Non-pigmented ciliary epithelial cell (primary cell): ENCODE measurements around the gene TRAK2.

Source experiments
- DNase-seq: peaks from one replicate; pipeline ENCODE4 v3.0.0-alpha.2; 2010; ENCODE audit warnings: low read depth

The TRAK2 gene

DNA sequence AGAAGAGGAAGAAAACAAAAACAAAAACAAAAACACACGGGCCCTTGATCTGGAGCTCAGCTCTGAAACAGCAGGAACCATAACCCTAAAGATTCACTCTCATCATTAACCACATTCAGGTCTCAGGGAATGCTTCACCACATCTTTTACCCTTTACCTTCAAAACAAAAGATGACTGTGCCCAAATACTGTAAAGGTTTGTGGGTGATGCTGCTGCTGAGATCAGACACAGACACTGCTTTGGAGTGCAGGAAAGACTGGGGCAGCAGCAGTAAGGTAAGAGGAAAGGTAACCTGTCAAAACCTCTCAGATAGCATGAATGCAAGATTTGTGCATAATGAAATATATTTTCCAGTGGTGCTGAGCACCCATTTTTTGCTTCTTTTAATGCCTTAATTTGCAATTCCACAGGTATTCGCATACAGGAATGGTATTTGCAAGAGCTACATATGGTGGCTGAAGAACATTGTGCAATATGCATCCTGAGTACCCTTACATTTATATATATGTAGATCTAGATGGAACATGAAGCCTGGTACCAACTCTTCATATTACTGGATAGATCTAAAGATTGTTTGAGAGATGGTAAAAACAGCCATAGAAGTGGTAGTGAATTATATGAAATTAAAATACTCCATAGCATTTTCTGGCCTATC, 90.1 kb downstream of the TRAK2 start:
- no peak for DNase-seq

DNA sequence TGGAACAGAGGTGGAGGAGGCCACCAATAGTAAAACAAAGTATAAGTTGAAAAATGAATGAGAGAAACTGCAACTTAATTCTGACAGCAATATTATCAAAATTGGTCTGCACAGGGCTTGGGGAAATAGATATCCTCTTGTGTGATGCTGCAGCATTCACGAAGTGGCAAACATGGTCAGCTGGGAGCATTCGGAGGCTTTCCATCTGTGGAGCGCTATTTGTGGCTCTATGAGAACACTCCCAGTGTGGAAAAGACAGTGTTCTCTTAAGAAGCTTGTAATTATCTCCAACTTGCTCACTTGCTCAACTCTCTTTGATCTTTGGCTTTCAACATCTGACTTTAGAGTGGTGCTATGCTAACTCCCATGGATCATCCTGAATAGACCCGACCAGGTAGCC, 91.0 kb downstream of the TRAK2 start:
- DNase-seq = no peak

DNA sequence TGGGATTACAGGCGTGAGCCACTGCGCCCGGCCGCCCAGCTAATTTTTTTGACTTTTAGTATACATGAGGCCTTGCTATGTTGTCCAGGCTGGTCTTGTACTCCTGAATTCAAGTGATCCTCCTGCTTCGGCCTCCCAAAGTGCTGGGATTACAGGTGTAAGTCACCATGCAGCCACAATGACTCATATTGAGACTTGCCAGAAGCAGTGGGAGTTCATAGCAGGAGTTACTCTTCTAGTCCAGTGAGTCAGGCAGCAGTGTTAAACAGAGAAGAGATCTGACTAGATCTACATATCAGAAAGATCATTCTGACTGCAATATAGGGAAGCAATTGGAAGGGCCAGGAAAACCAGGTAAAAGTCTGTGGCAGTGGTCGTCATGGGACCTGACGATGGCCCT, 92.6 kb downstream of the TRAK2 start:
- DNase-seq = peak; percentile 82

DNA sequence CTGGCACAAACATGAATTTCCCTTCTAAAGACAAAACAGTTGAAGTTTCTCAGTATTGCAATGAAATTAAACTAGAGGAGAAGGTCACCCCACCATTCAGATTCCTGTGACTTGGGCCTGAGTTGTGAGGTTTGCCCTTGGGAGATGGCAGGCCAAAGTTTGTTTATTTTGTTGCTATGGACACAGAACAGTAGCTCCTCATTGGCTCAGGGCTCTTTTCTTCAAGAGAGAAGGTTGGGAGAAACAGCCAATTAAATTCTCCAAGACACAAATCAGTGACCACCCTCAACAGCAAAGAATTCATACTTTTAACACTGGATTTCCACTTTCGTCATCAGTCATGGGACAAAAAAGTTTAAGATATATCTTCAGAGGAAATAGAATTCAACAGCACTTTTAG, 94.0 kb downstream of the TRAK2 start, which contains the start of gene FLACC1:
Gene FLACC1 (minus strand): TSS at position 125 of the 400 bp plus-strand sequence. CDS start 5,941 bp downstream, outside the sequence.
- DNase-seq = peak; percentile 10

DNA sequence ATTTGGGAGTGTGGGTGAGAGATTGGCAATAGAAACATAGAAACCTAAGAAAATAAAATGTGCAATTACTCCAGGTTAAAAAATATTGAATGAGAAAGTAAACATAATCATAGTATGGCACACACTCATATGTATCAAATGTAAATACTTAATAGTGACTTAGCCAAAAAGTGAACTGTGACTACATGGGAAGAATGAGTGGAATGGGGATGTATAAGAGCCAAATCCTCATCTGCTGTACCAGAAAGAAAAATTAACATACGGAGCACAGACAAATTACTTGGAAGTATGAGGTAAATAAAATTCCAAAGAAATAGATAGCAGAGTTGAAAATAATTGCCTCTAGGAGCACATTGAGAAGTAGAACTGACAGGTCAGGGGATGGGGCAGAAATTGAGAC, 98.1 kb downstream of the TRAK2 start:
- DNase-seq = no peak

DNA sequence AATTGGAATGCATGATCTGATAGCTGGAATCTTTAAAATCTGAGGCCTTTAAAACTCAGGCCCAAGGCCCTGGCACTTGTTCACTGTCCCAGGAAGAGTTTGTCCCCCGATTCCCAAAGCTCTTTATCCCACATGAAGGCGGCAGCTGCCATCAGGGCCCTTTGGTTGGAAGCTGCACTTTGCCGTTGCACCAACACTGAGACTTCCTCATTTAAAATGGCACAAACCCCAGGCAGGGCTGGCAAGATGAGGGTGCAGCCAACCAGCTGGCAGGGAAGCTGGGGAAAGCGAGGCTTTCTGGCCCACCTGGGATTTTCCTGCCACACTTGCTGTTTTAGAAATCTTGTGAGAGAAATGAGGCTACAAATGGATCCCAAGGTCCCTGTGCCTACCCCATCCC, 100.4 kb downstream of the TRAK2 start:
- no peak for DNase-seq

DNA sequence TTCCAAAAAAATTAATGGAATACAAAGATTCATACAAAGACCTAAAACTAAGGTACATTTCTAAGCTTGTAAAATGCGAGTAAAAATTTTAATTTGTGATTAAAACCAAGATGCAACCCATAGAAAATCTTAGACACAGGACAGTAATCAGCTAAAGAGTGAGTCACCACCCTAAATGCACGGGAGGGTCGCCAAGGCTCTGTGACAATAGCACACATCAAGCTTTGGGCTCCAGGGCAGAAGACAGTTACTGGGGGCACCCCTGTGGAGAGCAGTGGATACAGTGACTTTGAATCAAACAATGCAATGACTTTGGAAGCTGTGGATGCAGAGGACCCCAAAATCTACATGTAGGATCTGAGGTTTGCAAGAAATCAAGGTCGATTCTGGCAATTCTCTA, 101.7 kb downstream of the TRAK2 start:
- no peak for DNase-seq

DNA sequence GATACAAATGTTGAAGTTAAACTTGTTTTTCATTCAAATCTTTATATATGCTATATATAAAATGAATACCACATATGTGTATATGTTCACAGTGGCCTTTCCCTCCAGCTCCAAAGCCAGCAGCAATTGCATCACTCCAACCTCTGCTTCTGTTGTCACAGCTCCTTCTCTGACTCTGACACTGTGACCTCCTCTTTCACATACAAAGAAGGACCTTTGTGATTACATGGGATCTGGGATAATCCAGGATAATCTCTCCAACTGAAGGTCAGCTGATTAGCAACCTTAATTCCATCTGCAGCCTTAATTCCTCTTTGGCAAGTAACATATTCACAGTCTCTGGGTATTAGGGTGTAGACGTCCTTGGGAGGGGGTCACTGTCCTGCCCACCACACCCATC, 102.5 kb downstream of the TRAK2 start:
- DNase-seq = no peak

DNA sequence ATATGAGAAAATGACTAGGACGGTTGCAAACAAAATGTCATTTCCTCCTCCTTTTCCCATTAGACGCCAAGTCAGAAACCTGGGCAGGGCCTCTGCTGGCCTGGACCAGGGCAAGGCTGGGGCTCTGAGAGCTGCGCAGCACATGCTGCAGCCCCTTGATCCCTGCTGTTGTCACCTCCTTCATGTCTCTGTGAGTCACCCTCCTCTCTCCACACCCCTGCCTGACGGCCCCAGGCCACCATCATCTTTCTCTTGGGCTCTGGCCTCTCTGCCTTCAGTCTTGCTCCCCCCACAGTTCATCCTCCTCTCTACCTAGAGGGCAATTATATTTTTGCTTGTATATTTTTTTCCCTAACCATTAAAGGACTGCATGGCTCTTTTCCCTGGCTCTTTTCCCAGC, 104.1 kb downstream of the TRAK2 start:
- DNase-seq = no peak

DNA sequence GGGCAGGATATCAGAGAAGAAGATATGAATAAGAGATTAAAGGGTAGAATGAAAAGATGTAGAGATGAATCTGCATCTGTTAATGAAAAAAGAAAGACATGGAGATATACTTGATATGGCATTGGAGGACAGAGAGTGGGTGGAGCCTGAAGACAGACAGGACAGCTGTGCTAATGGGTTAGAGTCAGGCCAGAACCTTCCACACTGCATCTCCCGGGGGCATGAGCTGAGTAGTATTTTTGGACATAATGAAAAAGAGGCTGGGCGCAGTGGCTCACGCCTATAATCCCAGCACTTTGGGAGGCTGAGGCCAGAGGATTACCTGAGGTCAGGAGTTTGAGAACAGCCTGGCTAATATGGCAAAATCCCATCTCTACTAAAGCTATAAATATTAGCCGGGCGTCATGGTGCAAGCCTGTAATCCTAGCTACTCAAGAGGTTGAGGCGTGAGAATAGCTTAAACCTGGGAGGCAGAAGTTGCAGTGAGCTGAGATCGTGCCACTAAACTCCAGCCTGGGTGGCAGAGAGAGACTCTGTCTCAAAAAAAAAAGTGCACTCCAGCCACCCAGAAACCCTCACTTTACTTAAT, 105.5 kb downstream of the TRAK2 start:
- no peak for DNase-seq

DNA sequence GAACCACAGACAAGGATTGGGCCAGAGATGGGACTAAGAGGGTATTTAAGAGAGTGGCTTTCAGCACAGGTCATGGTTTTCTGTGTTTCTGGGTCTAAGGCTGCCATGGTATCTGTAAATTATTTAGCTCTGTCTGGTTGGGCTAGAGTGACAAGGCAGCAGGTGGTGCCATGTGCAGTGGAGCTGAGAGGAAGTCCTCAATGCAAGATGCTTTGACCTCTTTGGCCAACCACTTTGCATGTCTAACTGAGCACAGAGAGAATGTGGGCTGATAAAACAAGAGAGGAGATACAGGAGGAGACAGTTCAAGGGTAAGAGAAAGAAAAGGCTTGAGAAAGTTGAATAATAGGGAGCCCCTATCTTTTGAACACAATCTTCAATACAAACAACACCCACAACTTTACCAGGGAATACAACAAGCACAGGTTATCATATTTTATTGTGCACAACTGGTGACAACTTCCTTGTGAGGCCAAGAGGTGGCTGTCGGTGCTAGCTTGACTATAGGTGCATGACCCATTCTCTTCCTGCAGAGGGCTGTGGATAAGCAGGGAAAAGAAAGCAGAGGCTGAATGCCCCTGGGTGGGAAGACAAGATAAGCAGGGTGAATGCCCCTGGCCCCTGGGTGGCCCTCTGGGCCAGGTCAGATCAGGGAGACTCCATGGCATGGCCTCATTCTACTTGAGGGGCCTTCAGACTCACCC, 106.4 kb downstream of the TRAK2 start:
- DNase-seq = no peak

DNA sequence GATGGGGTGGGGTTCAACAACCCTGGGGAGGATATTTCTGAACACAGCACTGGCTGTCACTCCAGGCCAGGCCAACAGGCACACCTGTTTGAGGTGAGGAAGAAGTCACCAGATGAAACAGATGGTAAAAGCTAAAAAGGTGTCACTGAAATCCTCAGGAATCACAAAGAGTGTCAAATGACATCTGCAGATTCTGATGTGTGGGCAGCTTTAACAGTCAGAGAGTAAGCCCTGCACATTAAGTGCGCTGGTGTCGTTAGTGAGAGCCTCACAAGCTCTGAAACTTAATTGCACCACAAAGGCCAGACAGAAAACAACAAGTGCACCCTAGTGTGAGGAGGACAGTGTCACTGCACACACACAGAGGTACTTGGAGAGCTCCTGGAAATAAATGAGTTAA, 107.7 kb downstream of the TRAK2 start:
- no peak for DNase-seq

DNA sequence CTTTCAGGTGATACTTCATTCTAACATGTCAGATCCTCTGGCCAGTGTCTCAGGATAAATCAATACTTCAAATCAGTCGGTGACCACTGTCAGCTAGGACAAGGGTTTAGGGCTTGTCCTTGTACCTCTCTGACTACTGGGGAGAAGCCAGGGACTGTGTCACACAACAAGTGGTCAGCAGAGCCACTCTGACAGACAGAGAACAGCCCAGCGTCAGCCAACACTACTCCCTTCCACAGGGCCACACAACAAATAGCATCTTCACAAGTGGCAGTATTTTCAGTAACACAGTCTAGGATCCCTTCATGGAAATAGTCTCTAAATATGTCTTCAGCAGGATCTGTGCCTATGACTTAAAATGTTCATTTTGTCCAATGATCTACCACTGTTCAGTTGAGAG, 108.3 kb downstream of the TRAK2 start:
- no peak for DNase-seq

DNA sequence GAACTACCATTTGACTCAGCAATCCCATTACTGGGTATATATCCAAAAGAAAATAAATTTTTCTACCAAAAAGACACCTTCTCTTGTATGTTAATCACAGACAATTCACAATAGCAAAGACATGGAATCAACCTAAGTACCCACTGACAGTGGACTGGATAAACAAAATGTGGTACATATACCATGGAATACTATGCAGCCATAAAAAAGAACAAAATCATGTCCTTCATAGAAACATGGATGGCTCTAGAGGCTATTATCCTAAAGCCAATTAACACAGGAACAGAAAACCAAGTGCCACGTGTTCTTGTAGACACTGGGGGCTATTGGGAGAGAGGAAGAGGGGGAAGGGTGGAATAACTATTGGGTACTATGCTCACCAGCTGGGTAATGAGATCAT, 121.8 kb downstream of the TRAK2 start:
- DNase-seq = no peak

DNA sequence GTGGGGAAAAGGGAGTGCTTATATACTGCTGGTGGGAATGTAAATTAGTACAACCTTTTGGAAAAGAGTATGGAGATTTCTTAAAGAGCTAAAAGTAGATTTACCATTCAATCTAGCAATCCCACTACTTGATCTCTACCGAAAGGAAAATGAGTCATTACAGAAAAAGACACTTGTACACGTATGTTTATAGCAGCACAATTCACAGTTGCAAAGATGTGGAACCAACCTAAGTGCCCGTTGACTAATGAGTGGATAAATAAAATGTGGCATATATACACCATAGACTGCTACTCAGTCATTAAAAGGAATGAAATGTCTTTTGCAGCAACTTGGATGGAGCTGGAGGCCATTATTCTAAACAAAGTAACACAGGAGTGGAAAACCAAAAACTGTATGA, 123.6 kb downstream of the TRAK2 start:
- no peak for DNase-seq
